IMR-90 (cell line): Measurements from ENCODE around the gene B4GALT7. TPM values are rescaled to one million over a fixed set of nuclear protein-coding genes. Genes with fewer than 3 reads are reported as not detected.

ENCODE experiments used
- ATAC-seq: fragments of 200-7000 bp; cut with Tn5 transposase; 2 replicates; pipeline ENCODE4 v1.9.1; 2020; ENCODE audit warnings: low read depth, mild to moderate bottlenecking, moderate library complexity
- BruUV-seq: library from RNA; stranded (reverse); fragments of 400-500 nt; replicated peaks from 2 replicates; lab custom pipeline; 2021; lab: Mats Ljungman, UMichigan
- CTCF ChIA-PET: fragments of 300-600 bp; formaldehyde crosslinking; extraction: SDS; loops from one replicate; lab custom pipeline; 2021; ENCODE audit warnings: antibody characterized with exemption; lab: Yijun Ruan, JAX
- POLR2A ChIA-PET: fragments of 300-600 bp; sonication (Branson Sonifier 250); formaldehyde crosslinking; loops from one replicate; lab custom pipeline; 2022; ENCODE audit warnings: antibody characterized with exemption; ENCODE audit not compliant: unreplicated experiment; lab: Charles Lee
- DNase-seq: peaks from one replicate; pipeline ENCODE4 v3.0.0; 2013
- H2AFZ ChIP-seq: replicated peaks from 2 replicates; pipeline ENCODE3; 2013; ENCODE audit warnings: low read length, mild to moderate bottlenecking; ENCODE audit not compliant: poor library complexity
- H2AK5ac ChIP-seq: 2 replicates; pipeline ENCODE4 v1.6.1; 2013; ENCODE audit warnings: low read depth, low read length, inconsistent platforms
- H2AK9ac ChIP-seq: replicated peaks from 2 replicates; pipeline ENCODE3; 2013; ENCODE audit warnings: mild to moderate bottlenecking, low read depth, low read length, moderate library complexity; ENCODE audit not compliant: poor library complexity
- H2BK120ac ChIP-seq: 2 replicates; pipeline ENCODE4 v1.6.1; 2013; ENCODE audit warnings: low read depth, low read length, inconsistent platforms
- H2BK15ac ChIP-seq: 3 replicates; pipeline ENCODE4 v1.6.1; 2013; ENCODE audit warnings: low read depth, low read length, inconsistent platforms
- H2BK20ac ChIP-seq: 2 replicates; pipeline ENCODE4 v1.6.1; 2013; ENCODE audit warnings: low read depth, mild to moderate bottlenecking, inconsistent platforms, low read length, moderate library complexity
- H2BK5ac ChIP-seq: 2 replicates; pipeline ENCODE4 v1.6.1; 2013; ENCODE audit warnings: mild to moderate bottlenecking, low read depth, low read length, inconsistent platforms; ENCODE audit not compliant: poor library complexity, severe bottlenecking
- H3K14ac ChIP-seq: replicated peaks from 2 replicates; pipeline ENCODE4 v1.6.1; 2013; ENCODE audit warnings: low read depth, low read length, inconsistent platforms
- H3K18ac ChIP-seq: 2 replicates; pipeline ENCODE4 v1.6.1; 2013; ENCODE audit warnings: low read depth, low read length, control low read depth
- H3K23ac ChIP-seq: 2 replicates; pipeline ENCODE4 v1.6.1; 2013; ENCODE audit warnings: low read depth, low read length, inconsistent platforms
- H3K27ac ChIP-seq: 2 replicates; pipeline ENCODE4 v1.5.1; 2013; ENCODE audit warnings: mild to moderate bottlenecking, control low read depth, low read length; ENCODE audit not compliant: insufficient read depth
- H3K27me3 ChIP-seq: 2 replicates; pipeline ENCODE4 v1.6.1; 2013; ENCODE audit warnings: low read length; ENCODE audit not compliant: control insufficient read depth, insufficient read depth
- H3K36me3 ChIP-seq: 2 replicates; pipeline ENCODE4 v1.6.1; 2013; ENCODE audit warnings: low read length, mixed read lengths; ENCODE audit not compliant: control insufficient read depth, insufficient read depth
- H3K4ac ChIP-seq: 2 replicates; pipeline ENCODE4 v1.6.1; 2013; ENCODE audit warnings: low read depth, low read length, inconsistent platforms
- H3K4me1 ChIP-seq: 2 replicates; pipeline ENCODE4 v1.6.1; 2013; ENCODE audit warnings: low read length, mixed read lengths; ENCODE audit not compliant: control insufficient read depth, insufficient read depth
- H3K4me2 ChIP-seq: 2 replicates; pipeline ENCODE4 v1.6.1; 2013; ENCODE audit warnings: low read depth, mild to moderate bottlenecking, control low read depth, low read length, moderate library complexity
- H3K4me3 ChIP-seq: 2 replicates; pipeline ENCODE4 v1.5.1; 2013; ENCODE audit warnings: low read depth, mild to moderate bottlenecking, control low read depth, low read length, moderate library complexity; ENCODE audit not compliant: insufficient read depth
- H3K56ac ChIP-seq: 2 replicates; pipeline ENCODE4 v1.6.1; 2013; ENCODE audit warnings: low read length, inconsistent platforms; ENCODE audit not compliant: insufficient read depth; ENCODE audit errors: extremely low read depth
- H3K79me1 ChIP-seq, 2 experiments: 2 replicates each; pipeline ENCODE4 v1.6.1; 2013; ENCODE audit warnings: low read length in 2 of 2, inconsistent platforms in 1 of 2, low read depth in 1 of 2
- H3K9ac ChIP-seq: 2 replicates; pipeline ENCODE4 v1.6.1; 2013; ENCODE audit warnings: low read depth, low read length, control low read depth
- H3K9me1 ChIP-seq: 2 replicates; pipeline ENCODE4 v1.6.1; 2013; ENCODE audit warnings: low read length, inconsistent platforms; ENCODE audit not compliant: insufficient read depth
- H3K9me3 ChIP-seq: 2 replicates; pipeline ENCODE4 v1.6.1; 2013; ENCODE audit warnings: low read length; ENCODE audit not compliant: control insufficient read depth, insufficient read depth
- H4K20me1 ChIP-seq: 2 replicates; pipeline ENCODE4 v1.6.1; 2013; ENCODE audit warnings: low read length, inconsistent platforms; ENCODE audit not compliant: insufficient read depth
- H4K5ac ChIP-seq: 2 replicates; pipeline ENCODE4 v1.6.1; 2013; ENCODE audit warnings: mild to moderate bottlenecking, low read depth, low read length, control low read depth
- H4K8ac ChIP-seq, 2 experiments: 2 replicates each; pipeline ENCODE4 v1.6.1; 2013; ENCODE audit warnings: low read depth in 2 of 2, low read length in 2 of 2, control low read depth in 1 of 2, inconsistent platforms in 1 of 2
- H4K91ac ChIP-seq: 2 replicates; pipeline ENCODE4 v1.6.1; 2013; ENCODE audit warnings: low read depth, low read length, inconsistent platforms; ENCODE audit not compliant: insufficient read depth
- BHLHE40 ChIP-seq: fragments of 150-350 bp; IDR thresholded peaks from 2 replicates; pipeline ENCODE4 v1.6.1; 2016; ENCODE audit warnings: mild to moderate bottlenecking, low read depth, low read length
- CEBPB ChIP-seq: IDR thresholded peaks from 2 replicates; pipeline ENCODE4 v1.6.1; 2012; ENCODE audit warnings: low read depth, low read length, improper control_type of control experiment
- CHD1 ChIP-seq: IDR thresholded peaks from 2 replicates; pipeline ENCODE4 v1.6.1; 2012; ENCODE audit warnings: low read depth, low read length, improper control_type of control experiment
- CTCF ChIP-seq: conservative IDR thresholded peaks from 2 replicates; pipeline ENCODE4 v1.5.1; 2012; ENCODE audit warnings: mild to moderate bottlenecking, low read depth, low read length, improper control_type of control experiment
- ELK1 ChIP-seq: fragments of 150-350 bp; IDR thresholded peaks from 2 replicates; pipeline ENCODE4 v1.6.1; 2016; ENCODE audit warnings: low read depth, mild to moderate bottlenecking, low read length, moderate library complexity, borderline replicate concordance
- FOS ChIP-seq: fragments of 150-350 bp; IDR thresholded peaks from 2 replicates; pipeline ENCODE4 v1.6.1; 2016; ENCODE audit warnings: low read depth, low read length
- MAFK ChIP-seq: IDR thresholded peaks from 2 replicates; pipeline ENCODE4 v1.6.1; 2012; ENCODE audit warnings: low read depth, low read length, improper control_type of control experiment
- MAZ ChIP-seq: IDR thresholded peaks from 2 replicates; pipeline ENCODE4 v1.6.1; 2012; ENCODE audit warnings: low read depth, mild to moderate bottlenecking, low read length, improper control_type of control experiment, moderate library complexity, borderline replicate concordance
- MXI1 ChIP-seq: IDR thresholded peaks from 2 replicates; pipeline ENCODE4 v1.6.1; 2012; ENCODE audit warnings: low read depth, mild to moderate bottlenecking, low read length, moderate library complexity, borderline replicate concordance
- NFE2L2 ChIP-seq: fragments of 150-350 bp; IDR thresholded peaks from 2 replicates; pipeline ENCODE4 v1.6.1; 2016; ENCODE audit warnings: low read depth, mild to moderate bottlenecking, low read length
- POLR2A ChIP-seq: IDR thresholded peaks from 2 replicates; pipeline ENCODE4 v1.6.1; 2012; ENCODE audit warnings: mild to moderate bottlenecking, low read depth, low read length
- RAD21 ChIP-seq: IDR thresholded peaks from 2 replicates; pipeline ENCODE4 v1.6.1; 2012; ENCODE audit warnings: low read length, improper control_type of control experiment
- RCOR1 ChIP-seq: IDR thresholded peaks from 2 replicates; pipeline ENCODE4 v1.6.1; 2012; ENCODE audit warnings: mild to moderate bottlenecking, low read length, improper control_type of control experiment; ENCODE audit not compliant: insufficient replicate concordance
- RFX5 ChIP-seq: IDR thresholded peaks from 2 replicates; pipeline ENCODE4 v1.8.0; 2012; ENCODE audit warnings: low read depth, mild to moderate bottlenecking, low read length, moderate library complexity
- SMC3 ChIP-seq: fragments of 150-350 bp; IDR thresholded peaks from 2 replicates; pipeline ENCODE4 v1.6.1; 2016; ENCODE audit warnings: low read depth, mild to moderate bottlenecking, antibody characterized with exemption, low read length, moderate library complexity
- WGBS, 2 experiments: methylation state at CpG; one replicate each; pipeline versions ENCODE4 v1.1.5 to v1.1.7; 2013; ENCODE audit warnings: missing lambda C conversion rate in 2 of 2; ENCODE audit not compliant: insufficient read length in 1 of 2; ENCODE audit errors: extremely low coverage in 2 of 2; 5-methylcytosine and 5-hydroxymethylcytosine counted together
- dilution Hi-C: fragments of 300-500 bp; cut with HindIII; formaldehyde crosslinking; loops from one replicate; pipeline ENCODE4 v1.14.3; 2018; ENCODE audit warnings: low sequenced_read_pairs; ENCODE audit not compliant: unreplicated experiment
- in situ Hi-C: fragments of 300-500 bp; cut with MboI; formaldehyde crosslinking; loops from 3 replicates; pipeline ENCODE4 v1.14.3; 2019; ENCODE audit warnings: low sequenced_read_pairs, inconsistent platforms, mixed read lengths
- intact Hi-C: fragments of 100-400 bp; cut with micrococcal nuclease; formaldehyde crosslinking; loops from 2 replicates; pipeline ENCODE4 v1.10.0; 2022
- polyA plus RNA-seq, 3 experiments: library from polyadenylated mRNA; depleted of rRNA; stranded (reverse); fragments of >200 nt; gene quantifications; 2 replicates each; pipeline ENCODE4 v1.2.3, GENCODE V29; 2012; ENCODE audit warnings: low replicate concordance in 1 of 3
- total RNA-seq: library from RNA; depleted of rRNA; stranded (reverse); fragments of >200 nt; gene quantifications from 2 replicates; pipeline ENCODE4 v1.2.3, GENCODE V29; 2012
- TF ChIP-seq, protein P1 (sequence below): fragments of 150-350 bp; IDR thresholded peaks from 2 replicates; pipeline ENCODE4 v1.6.1; 2017; ENCODE audit warnings: mild to moderate bottlenecking, antibody characterized with exemption, low read length, low read depth

The B4GALT7 gene
- total and polyA plus RNA-seq, 2 of the 4 experiments (the other 2 are of a cell fraction) = 29.2 to 79.6 TPM

DNA sequence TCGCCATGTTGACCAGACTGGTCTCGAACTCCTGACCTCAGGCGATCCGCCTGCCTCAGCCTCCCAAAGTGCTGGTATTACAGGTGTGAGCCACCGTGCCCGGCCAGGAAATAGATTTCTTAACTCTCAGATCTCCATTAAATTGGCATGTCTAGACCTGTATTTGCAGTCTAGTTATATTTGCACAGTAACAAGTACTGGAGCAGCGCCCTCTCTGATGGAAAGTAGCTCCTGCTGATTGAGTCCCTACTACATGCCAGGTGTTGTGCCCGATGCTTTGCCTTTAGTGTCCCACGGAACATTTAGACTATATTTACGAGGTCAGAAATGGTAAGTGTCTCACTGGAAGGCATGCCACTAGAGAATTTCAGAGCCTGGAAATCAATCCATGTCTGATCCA lies 23.8 kb upstream of the B4GALT7 start:
- Histone ChIP-seq H3K27me3 (peaks cover 13% of the 10 kb centered on the region), H3K27ac (no peak overlapping the region), H4K91ac (no peak overlapping the region), H2BK120ac (no peak overlapping the region), H3K14ac (no peak overlapping the region), H4K20me1 (no peaks in the 10 kb centered on the region), H3K56ac (no peak overlapping the region), H3K4ac (no peak overlapping the region), H2AK5ac (no peak overlapping the region), H2BK20ac (no peak overlapping the region), H3K79me1 (no peaks in the 10 kb centered on the region), H3K9ac (no peak overlapping the region), H2BK15ac (no peak overlapping the region), H2AK9ac (no peak overlapping the region), H3K4me2 (no peak overlapping the region), H4K8ac (no peak overlapping the region), H2AFZ (no peak overlapping the region), H3K23ac (no peak overlapping the region), H3K18ac (no peak overlapping the region), H3K9me1 (no peaks in the 10 kb centered on the region), H3K36me3 (no peaks in the 10 kb centered on the region), H2BK5ac (no peak overlapping the region), H3K4me1 (no peaks in the 10 kb centered on the region), H3K9me3 (no peaks in the 10 kb centered on the region), H4K5ac (no peak overlapping the region), H3K4me3 (no peak overlapping the region)
- no peak for ATAC-seq
- intact Hi-C loops = no loop called here
- dilution Hi-C loops = no loop called here
- POLR2A ChIA-PET = no interaction called here
- WGBS, 2 experiments = 65% methylated on average over 4 of the region's 10 CpGs; no CpG with 5 or more reads in 1 of the 2 experiments
- BruUV-seq = no TSS peak
- TF ChIP-seq MAFK (no peak), SMC3 (no peak), FOS (no peak), MAZ (no peak), MXI1 (no peak), ELK1 (no peak), RAD21 (no peak), CTCF (no peak), CEBPB (no peak), RCOR1 (no peak), BHLHE40 (no peak), CHD1 (no peak), RFX5 (no peak), NFE2L2 (no peak), POLR2A (no peak)
- TF ChIP-seq, protein P1, sequence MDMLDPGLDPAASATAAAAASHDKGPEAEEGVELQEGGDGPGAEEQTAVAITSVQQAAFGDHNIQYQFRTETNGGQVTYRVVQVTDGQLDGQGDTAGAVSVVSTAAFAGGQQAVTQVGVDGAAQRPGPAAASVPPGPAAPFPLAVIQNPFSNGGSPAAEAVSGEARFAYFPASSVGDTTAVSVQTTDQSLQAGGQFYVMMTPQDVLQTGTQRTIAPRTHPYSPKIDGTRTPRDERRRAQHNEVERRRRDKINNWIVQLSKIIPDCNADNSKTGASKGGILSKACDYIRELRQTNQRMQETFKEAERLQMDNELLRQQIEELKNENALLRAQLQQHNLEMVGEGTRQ = no peak
- in situ Hi-C loops = no loop called here
- CTCF ChIA-PET = no interaction called here
- no peak for DNase-seq
